Endometrium (tissue), 2 donors: ENCODE measurements around the gene HMX1.

Experiments used
- FAIRE-seq: peaks from 2 replicates; lab custom pipeline; 2012; peaks lifted over from hg19 to GRCh38; lab: Jason Lieb, UNC
- donor health status: control.
- donor health status: control.

The HMX1 gene

GRCh38 chr4:8840006-8840793 lies 31.4 kb downstream of the HMX1 start:
- no peak for FAIRE-seq

- FAIRE-seq: no peak
Observed at GRCh38 chr4:8838961-8839431, 32.6 kb downstream of the HMX1 start.

GRCh38 chr4:8838296-8838960 lies 33.2 kb downstream of the HMX1 start:
- no peak for FAIRE-seq

- no peak for FAIRE-seq
Observed at GRCh38 chr4:8837181-8837841, 34.3 kb downstream of the HMX1 start.

- no peak for FAIRE-seq
Observed at GRCh38 chr4:8836664-8837171, 34.9 kb downstream of the HMX1 start.

- no peak for FAIRE-seq
Observed at GRCh38 chr4:8835521-8836365, 35.9 kb downstream of the HMX1 start.

GRCh38 chr4:8834681-8835220 lies 36.9 kb downstream of the HMX1 start:
- FAIRE-seq: no peak

- no peak for FAIRE-seq
Observed at GRCh38 chr4:8832113-8832915, 39.3 kb downstream of the HMX1 start.

GRCh38 chr4:8831221-8832112 lies 40.2 kb downstream of the HMX1 start:
- no peak for FAIRE-seq

- no peak for FAIRE-seq
Observed at GRCh38 chr4:8830611-8831200, 40.9 kb downstream of the HMX1 start.

GRCh38 chr4:8830056-8830455 lies 41.6 kb downstream of the HMX1 start:
- no peak for FAIRE-seq

- FAIRE-seq: no peak
Observed at GRCh38 chr4:8829584-8829983, 42.1 kb downstream of the HMX1 start.

- no peak for FAIRE-seq
Observed at GRCh38 chr4:8828869-8829268, 42.8 kb downstream of the HMX1 start.

- no peak for FAIRE-seq
Observed at GRCh38 chr4:8821151-8821950, 50.3 kb downstream of the HMX1 start.

- no peak for FAIRE-seq
Observed at GRCh38 chr4:8820178-8821102, 51.2 kb downstream of the HMX1 start.

GRCh38 chr4:8819473-8820177 lies 52.0 kb downstream of the HMX1 start:
- no peak for FAIRE-seq

GRCh38 chr4:8819019-8819418 lies 52.6 kb downstream of the HMX1 start:
- FAIRE-seq: no peak
